ENCODE data around the gene NCOA1. TPM values are rescaled to one million over a fixed set of nuclear protein-coding genes. Genes with fewer than 3 reads are reported as not detected.

Gene NCOA1
- total RNA-seq, 4 donors from 2014 or later = 33.9 to 91.2 (median 60.1) TPM

GRCh38 chr2:24809316-24810007, 318.4 kb downstream of the NCOA1 start:
- TF ChIP-seq POLR2A (IDR thresholded peaks at IDR 0.05) = no peak
- TF ChIP-seq CTCF (IDR thresholded peaks at IDR 0.05 in 4 of 5, conservative IDR thresholded peaks at IDR 0.05 in 1 of 5) = no peak
- Histone ChIP-seq H3K9me3 (no peaks in the 10 kb centered on the region), H3K4me1 (peaks cover 0 to 5% of the 10 kb centered on the region in 2 donors), H3K27ac (no peak overlapping the region), H3K27me3 (no peaks in the 10 kb centered on the region), H3K4me3 (no peak overlapping the region), H3K36me3 (no peaks in the 10 kb centered on the region)
- intact Hi-C loops (cut with DNase I; ENCODE audit: low total_unique reads) (no loop called here), in situ Hi-C loops (cut with MboI; ENCODE audit: low sequenced_read_pairs in 4 of 4) (no loop called here)
- no peak for ATAC-seq
- no peak for DNase-seq

GRCh38 chr2:24813691-24814137, 322.7 kb downstream of the NCOA1 start:
- Histone ChIP-seq H3K9me3 (no peaks in the 10 kb centered on the region), H3K4me3 (no peak overlapping the region), H3K27ac (no peak overlapping the region), H3K27me3 (no peaks in the 10 kb centered on the region), H3K4me1 (peaks cover 0 to 5% of the 10 kb centered on the region in 2 donors), H3K36me3 (no peaks in the 10 kb centered on the region)
- no peak for DNase-seq
- in situ Hi-C loops (cut with MboI; ENCODE audit: low sequenced_read_pairs in 4 of 4) = no loop called here
- intact Hi-C loops (cut with DNase I; ENCODE audit: low total_unique reads) = no loop called here
- no peak for ATAC-seq
- TF ChIP-seq POLR2A (IDR thresholded peaks at IDR 0.05) (no peak), CTCF (IDR thresholded peaks at IDR 0.05 in 4 of 5, conservative IDR thresholded peaks at IDR 0.05 in 1 of 5) (no peak)

GRCh38 chr2:24814516-24814915, 323.5 kb downstream of the NCOA1 start:
- intact Hi-C loops (cut with DNase I; ENCODE audit: low total_unique reads) = no loop called here
- TF ChIP-seq CTCF (IDR thresholded peaks at IDR 0.05 in 4 of 5, conservative IDR thresholded peaks at IDR 0.05 in 1 of 5) (no peak), POLR2A (IDR thresholded peaks at IDR 0.05) (no peak)
- DNase-seq = no peak
- ATAC-seq = no peak
- in situ Hi-C loops (cut with MboI; ENCODE audit: low sequenced_read_pairs in 4 of 4) = no loop called here
- Histone ChIP-seq H3K36me3 (peaks cover 0 to 7% of the 10 kb centered on the region in 2 donors), H3K4me1 (peaks cover 0 to 5% of the 10 kb centered on the region in 2 donors), H3K27me3 (no peaks in the 10 kb centered on the region), H3K4me3 (no peak overlapping the region), H3K9me3 (no peaks in the 10 kb centered on the region), H3K27ac (no peak overlapping the region)

GRCh38 chr2:24815171-24815570, 324.1 kb downstream of the NCOA1 start:
- Histone ChIP-seq H3K27ac (no peak overlapping the region), H3K4me1 (peaks cover 0 to 5% of the 10 kb centered on the region in 2 donors), H3K27me3 (no peaks in the 10 kb centered on the region), H3K36me3 (peaks cover 0 to 10% of the 10 kb centered on the region in 2 donors), H3K4me3 (no peak overlapping the region), H3K9me3 (no peaks in the 10 kb centered on the region)
- DNase-seq (no peak), ATAC-seq (no peak)
- in situ Hi-C loops (cut with MboI; ENCODE audit: low sequenced_read_pairs in 4 of 4) = no loop called here
- intact Hi-C loops (cut with DNase I; ENCODE audit: low total_unique reads) = no loop called here
- TF ChIP-seq CTCF (IDR thresholded peaks at IDR 0.05 in 4 of 5, conservative IDR thresholded peaks at IDR 0.05 in 1 of 5) (no peak), POLR2A (IDR thresholded peaks at IDR 0.05) (no peak)
